Glomerular visceral epithelial cell (primary cell): ENCODE measurements around the gene KCNIP1.
A peak's percentile ranks its signal among the peaks of the same experiment; 100 is the strongest.

Experiments used
- DNase-seq: peaks from one replicate; pipeline ENCODE4 v3.0.0-alpha.2; 2016; ENCODE audit errors: extremely low spot score

KCNIP1 gene

GRCh38 chr5:170628691-170629565, 125.1 kb downstream of the KCNIP1 start:
- no peak for DNase-seq

GRCh38 chr5:170629566-170630175, 125.9 kb downstream of the KCNIP1 start:
- DNase-seq: no peak

- DNase-seq: no peak
Observed at GRCh38 chr5:170630226-170630625, 126.4 kb downstream of the KCNIP1 start.

- DNase-seq: peak; percentile 13
Observed at GRCh38 chr5:170630711-170631141, 126.9 kb downstream of the KCNIP1 start.

- DNase-seq: peak; percentile 45
Observed at GRCh38 chr5:170631466-170632195, 127.8 kb downstream of the KCNIP1 start.

- DNase-seq: peak; percentile 12
Observed at GRCh38 chr5:170632266-170632984, 128.6 kb downstream of the KCNIP1 start.

- peak; percentile 84 for DNase-seq
Observed at GRCh38 chr5:170632985-170633234, 129.1 kb downstream of the KCNIP1 start.

- peak; percentile 90 for DNase-seq
Observed at GRCh38 chr5:170633235-170634081, 129.6 kb downstream of the KCNIP1 start.

- DNase-seq: no peak
Observed at GRCh38 chr5:170634256-170634990, 130.6 kb downstream of the KCNIP1 start.

GRCh38 chr5:170635706-170636105, 131.9 kb downstream of the KCNIP1 start:
- no peak for DNase-seq

- no peak for DNase-seq
Observed at GRCh38 chr5:170636206-170636605, 132.4 kb downstream of the KCNIP1 start.

GRCh38 chr5:170636801-170637477, 133.1 kb downstream of the KCNIP1 start:
- DNase-seq: no peak

GRCh38 chr5:170638051-170638450, 134.2 kb downstream of the KCNIP1 start:
- DNase-seq: no peak

- DNase-seq: peak; percentile 67
Observed at GRCh38 chr5:170638454-170639220, 134.8 kb downstream of the KCNIP1 start.

- no peak for DNase-seq
Observed at GRCh38 chr5:170639221-170639925, 135.6 kb downstream of the KCNIP1 start.

- no peak for DNase-seq
Observed at GRCh38 chr5:170640731-170641588, 137.1 kb downstream of the KCNIP1 start.

- DNase-seq: no peak
Observed at GRCh38 chr5:170641589-170642031, 137.8 kb downstream of the KCNIP1 start.
